ENCODE data around the gene COX20.

The COX20 gene

DNA sequence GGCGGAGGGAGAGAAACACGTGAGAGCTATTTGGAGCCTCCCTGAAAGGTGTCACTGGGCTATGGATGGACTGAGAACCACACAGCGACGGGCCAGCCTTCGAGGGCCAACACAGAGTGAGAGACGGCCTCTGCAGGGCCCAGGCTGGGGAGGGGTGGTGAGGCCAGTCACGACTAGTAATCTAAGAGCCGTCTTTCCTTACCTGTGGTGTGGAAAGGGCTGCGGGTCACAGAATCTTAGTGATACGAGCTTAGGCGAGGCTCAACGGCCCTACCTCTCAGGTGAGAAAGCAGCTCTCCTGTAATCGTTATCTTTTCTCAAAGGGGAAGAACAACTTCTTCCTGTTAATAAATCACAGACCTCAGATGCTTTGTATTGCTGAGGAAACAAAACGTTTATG lies 33.4 kb upstream of the COX20 start:
- DNase-seq, result no peak
- H3K4me3 ChIP-seq (ENCODE audit: low read depth, low read length), result no peak overlapping the region
- H3K36me3 ChIP-seq, result no peaks in the 10 kb centered on the region
- no peaks in the 10 kb centered on the region for H3K9me3 ChIP-seq (ENCODE audit: severe bottlenecking)
- H3K27ac ChIP-seq, result no peak overlapping the region
- H3K27me3 ChIP-seq (ENCODE audit: insufficient read depth, low read depth, severe bottlenecking), result no peaks in the 10 kb centered on the region
- TF ChIP-seq, protein P1, sequence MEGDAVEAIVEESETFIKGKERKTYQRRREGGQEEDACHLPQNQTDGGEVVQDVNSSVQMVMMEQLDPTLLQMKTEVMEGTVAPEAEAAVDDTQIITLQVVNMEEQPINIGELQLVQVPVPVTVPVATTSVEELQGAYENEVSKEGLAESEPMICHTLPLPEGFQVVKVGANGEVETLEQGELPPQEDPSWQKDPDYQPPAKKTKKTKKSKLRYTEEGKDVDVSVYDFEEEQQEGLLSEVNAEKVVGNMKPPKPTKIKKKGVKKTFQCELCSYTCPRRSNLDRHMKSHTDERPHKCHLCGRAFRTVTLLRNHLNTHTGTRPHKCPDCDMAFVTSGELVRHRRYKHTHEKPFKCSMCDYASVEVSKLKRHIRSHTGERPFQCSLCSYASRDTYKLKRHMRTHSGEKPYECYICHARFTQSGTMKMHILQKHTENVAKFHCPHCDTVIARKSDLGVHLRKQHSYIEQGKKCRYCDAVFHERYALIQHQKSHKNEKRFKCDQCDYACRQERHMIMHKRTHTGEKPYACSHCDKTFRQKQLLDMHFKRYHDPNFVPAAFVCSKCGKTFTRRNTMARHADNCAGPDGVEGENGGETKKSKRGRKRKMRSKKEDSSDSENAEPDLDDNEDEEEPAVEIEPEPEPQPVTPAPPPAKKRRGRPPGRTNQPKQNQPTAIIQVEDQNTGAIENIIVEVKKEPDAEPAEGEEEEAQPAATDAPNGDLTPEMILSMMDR (IDR thresholded peaks at IDR 0.05; ENCODE audit: low read depth, low read length), result no peak

DNA sequence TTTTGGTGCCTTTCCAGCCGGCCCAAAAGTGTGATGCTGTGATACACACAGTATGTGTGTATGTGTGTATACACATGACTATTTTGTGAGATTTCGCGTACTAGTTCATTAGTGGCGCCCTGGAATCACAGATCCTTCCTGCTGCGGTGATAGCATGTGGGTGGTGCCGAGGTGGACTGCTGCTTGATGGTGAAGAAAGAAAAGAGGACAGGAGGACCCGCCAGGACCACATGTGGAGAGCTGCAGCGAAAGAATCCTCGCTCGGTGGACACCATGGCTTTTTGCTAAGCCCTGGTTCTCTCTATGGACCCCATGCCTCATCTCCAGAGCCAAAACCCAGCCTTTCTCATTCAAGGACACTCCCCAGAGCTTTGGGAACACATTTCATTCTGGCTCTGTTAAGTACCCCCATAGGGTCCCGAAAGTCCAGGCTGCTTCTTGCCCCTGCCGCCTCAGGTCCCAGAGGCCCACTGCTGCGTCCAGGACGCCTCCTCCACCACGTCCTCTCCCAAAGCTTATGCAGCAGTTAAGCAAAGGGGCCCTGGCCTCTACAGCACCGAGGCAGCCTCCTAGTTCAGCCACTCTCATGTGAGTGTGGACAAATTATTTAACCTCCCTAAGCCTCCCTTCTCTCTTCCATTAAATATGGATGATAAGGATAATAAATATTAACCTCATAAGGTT lies 32.8 kb upstream of the COX20 start:
- Histone ChIP-seq H3K9me3 (ENCODE audit: severe bottlenecking) (no peaks in the 10 kb centered on the region), H3K4me3 (ENCODE audit: low read depth, low read length) (no peak overlapping the region), H3K36me3 (no peaks in the 10 kb centered on the region), H3K27me3 (ENCODE audit: insufficient read depth, low read depth, severe bottlenecking) (no peaks in the 10 kb centered on the region), H3K27ac (no peak overlapping the region)
- TF ChIP-seq, protein P1 (IDR thresholded peaks at IDR 0.05; ENCODE audit: low read depth, low read length), result no peak
- DNase-seq, result no peak

DNA sequence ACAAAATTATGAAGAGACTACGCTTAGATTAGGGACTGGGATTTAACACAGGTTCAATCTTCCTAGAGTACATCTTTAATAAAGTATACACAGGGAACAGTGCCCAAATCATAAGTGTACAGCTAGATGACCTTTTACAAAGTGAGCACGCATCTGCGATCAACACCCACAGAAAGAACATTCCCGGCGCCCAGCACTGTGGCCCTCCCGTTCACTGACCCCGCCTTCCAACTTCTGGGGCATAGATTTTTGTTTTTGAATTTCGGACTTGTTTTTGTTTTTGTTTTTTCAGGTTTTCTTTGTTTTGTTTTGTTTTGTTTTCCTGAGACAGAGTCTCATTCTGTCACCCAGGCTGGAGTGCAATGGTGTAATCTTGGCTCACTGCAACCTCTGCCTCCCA lies 30.6 kb upstream of the COX20 start:
- no peak overlapping the region for H3K4me3 ChIP-seq (ENCODE audit: low read depth, low read length)
- no peaks in the 10 kb centered on the region for H3K27me3 ChIP-seq (ENCODE audit: insufficient read depth, low read depth, severe bottlenecking)
- H3K27ac ChIP-seq, result no peak overlapping the region
- TF ChIP-seq, protein P1 (IDR thresholded peaks at IDR 0.05; ENCODE audit: low read depth, low read length), result no peak
- no peaks in the 10 kb centered on the region for H3K36me3 ChIP-seq
- no peak for DNase-seq
- H3K9me3 ChIP-seq (ENCODE audit: severe bottlenecking), result no peaks in the 10 kb centered on the region

DNA sequence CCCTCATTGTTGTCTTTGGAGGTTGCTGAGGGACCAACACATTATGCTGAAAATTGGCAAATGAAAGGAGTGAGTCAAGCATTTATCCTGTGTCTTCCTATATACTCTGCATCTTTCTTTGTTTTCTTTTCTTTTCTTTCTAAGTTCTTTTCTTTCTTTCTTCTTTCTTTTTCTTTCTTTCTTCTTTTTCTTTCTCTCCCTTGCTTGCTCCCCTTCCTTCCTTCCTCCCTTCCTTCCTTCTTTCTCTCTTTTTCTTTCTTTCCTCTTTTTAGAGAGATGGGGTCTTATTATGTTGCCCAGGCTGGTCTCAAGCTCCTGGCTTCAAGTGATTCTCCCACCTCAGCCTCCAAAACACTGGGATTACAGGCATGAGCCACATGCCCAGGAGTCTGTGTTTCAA lies 28.3 kb upstream of the COX20 start:
- Histone ChIP-seq H3K9me3 (ENCODE audit: severe bottlenecking) (peaks cover 2% of the 10 kb centered on the region), H3K4me3 (ENCODE audit: low read depth, low read length) (no peak overlapping the region), H3K36me3 (no peaks in the 10 kb centered on the region), H3K27me3 (ENCODE audit: insufficient read depth, low read depth, severe bottlenecking) (no peaks in the 10 kb centered on the region), H3K27ac (no peak overlapping the region)
- TF ChIP-seq, protein P1 (IDR thresholded peaks at IDR 0.05; ENCODE audit: low read depth, low read length), result no peak
- no peak for DNase-seq

DNA sequence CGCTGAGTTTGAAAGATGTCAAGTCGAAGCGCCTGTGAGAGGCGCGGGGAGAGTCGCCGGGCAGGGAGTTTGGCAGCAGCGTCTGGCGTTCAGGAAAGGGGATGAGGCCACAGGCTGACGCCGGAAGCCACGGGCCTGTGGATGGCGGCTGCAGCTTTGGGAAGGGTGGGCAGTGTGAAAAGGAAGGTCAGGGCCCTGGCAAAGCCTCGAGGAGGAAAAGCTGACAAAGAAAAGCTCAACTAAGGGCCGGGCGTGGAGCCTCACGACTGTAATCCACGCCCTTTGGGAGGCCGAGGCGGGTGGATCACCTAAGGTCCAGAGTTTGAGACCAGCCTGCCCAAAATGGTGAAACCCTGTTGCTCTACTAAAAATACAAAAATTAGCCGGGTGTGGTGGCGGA lies 25.2 kb upstream of the COX20 start:
- H3K27ac ChIP-seq, result no peak overlapping the region
- TF ChIP-seq, protein P1 (IDR thresholded peaks at IDR 0.05; ENCODE audit: low read depth, low read length), result no peak
- no peaks in the 10 kb centered on the region for H3K27me3 ChIP-seq (ENCODE audit: insufficient read depth, low read depth, severe bottlenecking)
- H3K9me3 ChIP-seq (ENCODE audit: severe bottlenecking), result peaks cover 2% of the 10 kb centered on the region
- H3K36me3 ChIP-seq, result no peaks in the 10 kb centered on the region
- DNase-seq, result no peak
- H3K4me3 ChIP-seq (ENCODE audit: low read depth, low read length), result no peak overlapping the region

DNA sequence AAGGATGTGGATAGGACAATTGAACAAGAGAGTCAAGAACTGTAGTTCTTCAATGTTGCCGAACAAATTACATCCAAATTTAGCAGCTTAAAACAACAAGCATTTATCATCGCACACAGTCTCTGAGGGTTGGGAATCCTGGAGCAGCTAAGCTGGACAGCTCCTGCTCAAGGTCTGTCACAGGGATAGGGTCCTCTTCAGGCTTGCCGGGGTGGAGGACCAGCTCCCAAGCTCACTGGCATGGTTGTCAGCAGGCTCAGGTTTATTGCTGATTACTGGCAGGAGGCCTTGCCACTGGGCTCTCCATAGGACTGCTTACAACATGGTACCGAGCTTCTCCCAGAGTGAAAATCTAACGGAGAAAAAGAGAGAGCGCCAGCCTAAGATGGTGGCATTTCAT lies 22.1 kb upstream of the COX20 start:
- H3K9me3 ChIP-seq (ENCODE audit: severe bottlenecking), result peaks cover 2% of the 10 kb centered on the region
- no peak overlapping the region for H3K4me3 ChIP-seq (ENCODE audit: low read depth, low read length)
- no peak for DNase-seq
- H3K27me3 ChIP-seq (ENCODE audit: insufficient read depth, low read depth, severe bottlenecking), result no peaks in the 10 kb centered on the region
- no peak overlapping the region for H3K27ac ChIP-seq
- H3K36me3 ChIP-seq, result no peaks in the 10 kb centered on the region
- TF ChIP-seq, protein P1 (IDR thresholded peaks at IDR 0.05; ENCODE audit: low read depth, low read length), result no peak
